Subcutaneous adipose tissue (tissue), 4 donors: ENCODE measurements around the gene WNT9B. TPM values are rescaled to one million over a fixed set of nuclear protein-coding genes. Genes with fewer than 3 reads are reported as not detected.

ENCODE experiments used
- total RNA-seq, 4 donors: library from RNA; depleted of rRNA; stranded (reverse); fragments of >200 nt; gene quantifications; one replicate each; pipeline ENCODE4 v1.1.0, GENCODE V29; 2016
- TF ChIP-seq, protein P1 (sequence below): fragments of 450-650 bp; IDR thresholded peaks from one replicate; pipeline ENCODE4 v1.5.1; 2016; ENCODE audit warnings: low read depth, mild to moderate bottlenecking, control low read depth, antibody characterized with exemption, moderate library complexity

The WNT9B gene
- total RNA-seq, 4 donors from 2014 or later, result 0.38 to 0.51 TPM; not detected in 2

DNA sequence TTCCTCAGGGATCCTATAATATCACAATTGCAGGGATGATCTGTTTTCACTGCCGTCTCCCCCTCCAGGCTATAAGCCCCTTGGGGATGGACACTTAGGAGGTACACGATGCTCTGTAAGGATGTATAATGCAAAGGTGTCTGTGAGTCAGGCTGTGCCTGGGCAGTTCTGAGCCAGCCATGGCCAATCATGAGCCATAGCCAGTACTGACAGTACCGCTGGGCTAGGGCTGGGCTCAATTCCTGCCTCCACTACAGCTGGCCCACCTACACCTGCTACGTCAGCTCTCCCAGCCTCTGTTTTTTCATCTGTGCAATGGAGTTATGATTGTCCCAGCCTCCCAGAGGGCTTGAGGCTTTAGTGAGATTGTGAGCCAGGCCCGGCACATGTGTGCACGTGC, 2.8 kb upstream of the WNT9B start:
- TF ChIP-seq, protein P1, sequence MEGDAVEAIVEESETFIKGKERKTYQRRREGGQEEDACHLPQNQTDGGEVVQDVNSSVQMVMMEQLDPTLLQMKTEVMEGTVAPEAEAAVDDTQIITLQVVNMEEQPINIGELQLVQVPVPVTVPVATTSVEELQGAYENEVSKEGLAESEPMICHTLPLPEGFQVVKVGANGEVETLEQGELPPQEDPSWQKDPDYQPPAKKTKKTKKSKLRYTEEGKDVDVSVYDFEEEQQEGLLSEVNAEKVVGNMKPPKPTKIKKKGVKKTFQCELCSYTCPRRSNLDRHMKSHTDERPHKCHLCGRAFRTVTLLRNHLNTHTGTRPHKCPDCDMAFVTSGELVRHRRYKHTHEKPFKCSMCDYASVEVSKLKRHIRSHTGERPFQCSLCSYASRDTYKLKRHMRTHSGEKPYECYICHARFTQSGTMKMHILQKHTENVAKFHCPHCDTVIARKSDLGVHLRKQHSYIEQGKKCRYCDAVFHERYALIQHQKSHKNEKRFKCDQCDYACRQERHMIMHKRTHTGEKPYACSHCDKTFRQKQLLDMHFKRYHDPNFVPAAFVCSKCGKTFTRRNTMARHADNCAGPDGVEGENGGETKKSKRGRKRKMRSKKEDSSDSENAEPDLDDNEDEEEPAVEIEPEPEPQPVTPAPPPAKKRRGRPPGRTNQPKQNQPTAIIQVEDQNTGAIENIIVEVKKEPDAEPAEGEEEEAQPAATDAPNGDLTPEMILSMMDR, result no peak

DNA sequence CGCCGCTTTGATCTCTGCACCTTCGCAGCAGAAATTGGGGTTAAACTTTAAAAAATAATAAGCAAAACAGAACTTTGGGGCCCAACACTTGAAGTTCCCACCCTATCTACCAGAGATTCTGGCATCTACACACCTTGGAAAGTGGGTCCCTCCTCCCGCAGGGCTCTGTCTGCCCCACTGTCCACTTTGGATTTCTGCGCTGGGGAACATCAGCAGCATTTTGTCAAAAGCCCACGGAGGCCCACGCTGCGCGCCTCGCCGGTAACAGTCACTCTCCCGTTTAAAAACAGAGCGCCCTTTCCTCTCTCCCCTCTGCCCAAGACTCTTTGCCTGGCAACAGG, 725 bp upstream of the WNT9B start:
- TF ChIP-seq, protein P1, result no peak

DNA sequence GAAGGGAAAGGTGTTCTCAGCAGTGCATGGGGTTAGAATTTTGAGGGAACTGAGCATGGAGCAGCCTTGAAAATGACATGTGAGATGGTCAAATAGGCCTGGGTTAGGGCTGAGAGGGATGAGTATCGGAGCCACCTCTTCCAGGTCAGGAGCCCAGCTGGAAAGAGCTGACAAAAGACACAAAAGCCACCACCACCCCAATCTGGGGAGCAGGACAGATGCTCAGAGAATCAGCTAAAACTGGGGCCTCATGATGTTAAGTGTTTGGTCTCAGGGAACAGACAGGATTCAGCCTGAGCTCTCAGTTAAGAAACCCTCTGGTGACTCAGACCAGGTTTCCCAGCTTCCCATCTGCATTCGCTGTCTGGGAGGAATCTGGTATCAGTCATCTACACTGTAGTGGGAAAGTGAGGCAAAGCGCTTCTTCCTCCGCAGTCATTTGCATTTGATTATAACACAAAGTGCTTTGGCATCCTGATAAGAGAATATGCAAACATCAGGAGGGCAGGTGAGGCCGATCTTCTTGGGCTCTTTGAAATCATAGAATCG, 2.6 kb downstream of the WNT9B start:
- TF ChIP-seq, protein P1, result no peak

DNA sequence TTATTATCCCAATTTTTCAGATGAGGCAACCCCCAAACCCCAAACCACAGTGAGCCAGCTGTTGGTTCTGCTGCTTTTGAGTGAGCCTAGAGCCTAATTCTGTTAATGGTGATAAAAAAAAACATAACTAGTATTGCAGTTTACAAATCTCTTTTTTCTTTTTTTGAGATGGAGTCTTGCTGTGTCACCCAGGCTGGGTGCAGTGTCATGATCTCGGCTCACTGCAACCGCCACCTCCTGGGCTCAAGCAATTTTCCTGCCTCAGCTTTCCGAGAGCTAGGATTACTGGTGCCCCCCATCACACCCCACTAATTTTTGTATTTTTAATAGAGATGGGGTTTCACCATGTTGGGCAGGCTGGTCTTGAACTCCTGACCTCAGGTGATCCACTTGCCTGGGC, 3.1 kb downstream of the WNT9B start:
- TF ChIP-seq, protein P1, result no peak

DNA sequence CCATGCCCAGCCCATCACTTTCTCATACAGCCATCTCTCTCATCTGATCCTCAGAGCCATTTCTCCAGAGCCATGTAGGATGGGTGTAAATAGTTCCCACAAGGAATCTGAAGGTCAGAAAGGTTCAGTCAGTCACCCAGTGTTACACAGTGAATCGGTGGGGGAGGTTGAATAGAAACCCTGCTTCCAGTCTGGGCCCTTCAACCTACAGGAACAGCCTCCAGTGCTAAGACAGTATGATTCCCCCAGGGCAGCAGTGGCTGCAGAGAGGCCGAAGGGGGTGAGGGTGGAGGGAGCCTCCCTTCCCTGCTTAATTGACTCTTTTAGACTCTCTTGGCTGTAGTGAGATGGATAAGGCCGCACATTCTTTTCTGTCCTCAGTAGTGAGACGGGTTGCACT, 3.6 kb downstream of the WNT9B start:
- TF ChIP-seq, protein P1, result no peak

- TF ChIP-seq, protein P1, result no peak
Observed at GRCh38 chr17:46857600-46857999, 6.2 kb downstream of the WNT9B start.

DNA sequence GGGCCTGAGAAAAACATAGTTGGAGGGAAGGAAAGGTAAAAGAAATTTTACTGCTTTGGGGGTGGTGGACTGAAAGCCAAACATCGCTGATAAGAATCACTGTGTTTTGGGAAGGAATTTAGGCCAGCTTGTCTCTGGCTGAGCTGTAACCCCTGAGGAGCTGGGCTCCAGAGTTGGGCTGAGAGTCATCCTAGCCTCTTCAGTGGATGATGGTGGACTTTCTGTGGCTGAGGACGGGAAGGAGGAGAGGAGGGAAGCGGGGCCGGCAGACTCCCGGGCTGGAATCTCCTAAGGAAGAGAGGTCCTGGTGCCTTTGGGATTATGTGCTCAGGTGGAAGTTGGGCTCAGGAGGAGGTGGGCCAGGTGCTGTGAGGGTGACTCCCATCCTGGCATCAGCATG, 8.6 kb downstream of the WNT9B start:
- TF ChIP-seq, protein P1, result no peak
